HepG2 (cell line): Measurements from ENCODE around the gene SSH3.

Experiments
- BCLAF1 ChIP-seq: fragments of 450-650 bp; IDR thresholded peaks from 2 replicates; pipeline ENCODE4 v1.6.1; 2017; ENCODE audit warnings: mild to moderate bottlenecking
- BHLHE40 ChIP-seq: IDR thresholded peaks from 2 replicates; pipeline ENCODE4 v1.6.1; 2011; ENCODE audit warnings: low read length, improper control_type of control experiment
- BRCA1 ChIP-seq: sonication (generic); formaldehyde crosslinking; IDR thresholded peaks from 2 replicates; pipeline ENCODE4 v1.4.0; 2020; ENCODE audit warnings: missing genetic modification reagents
- CENPBD1 ChIP-seq: sonication (generic); formaldehyde crosslinking; IDR thresholded peaks from 2 replicates; pipeline ENCODE4 v1.8.0; 2022; ENCODE audit warnings: missing genetic modification reagents, low read depth, mild to moderate bottlenecking, borderline replicate concordance
- CTCF ChIP-seq: sonication (generic); formaldehyde crosslinking; IDR thresholded peaks from 2 replicates; pipeline ENCODE4 v1.5.0; 2020; ENCODE audit warnings: mild to moderate bottlenecking, missing genetic modification reagents, moderate library complexity
- KLF16 ChIP-seq, 2 experiments: sonication (generic) in 1 of 2; formaldehyde crosslinking in 1 of 2; IDR thresholded peaks; 2 replicates each; pipeline versions ENCODE4 v1.6.1 to v1.8.0; 2016 to 2023; ENCODE audit warnings: missing genetic modification reagents in 2 of 2, missing compliant biosample characterization in 1 of 2
- ZNF746 ChIP-seq: sonication (generic); formaldehyde crosslinking; IDR thresholded peaks from 2 replicates; pipeline ENCODE4 v1.8.0; 2022; ENCODE audit warnings: mild to moderate bottlenecking, missing genetic modification reagents
- ZNF772 ChIP-seq: sonication (generic); formaldehyde crosslinking; IDR thresholded peaks from 2 replicates; pipeline ENCODE4 v1.5.0; 2020; ENCODE audit warnings: mild to moderate bottlenecking, missing genetic modification reagents
- ZSCAN25 ChIP-seq: sonication (generic); formaldehyde crosslinking; IDR thresholded peaks from 2 replicates; pipeline ENCODE4 v1.8.0; 2022; ENCODE audit warnings: mild to moderate bottlenecking, missing genetic modification reagents
- TF ChIP-seq, protein P1 (sequence below): sonication (generic); formaldehyde crosslinking; conservative IDR thresholded peaks from 2 replicates; pipeline ENCODE4 v1.4.0; 2020; ENCODE audit warnings: missing genetic modification reagents
- TF ChIP-seq, protein P2 (sequence below): sonication (generic); formaldehyde crosslinking; IDR thresholded peaks from one replicate; pipeline ENCODE4 v1.5.1; 2020; ENCODE audit warnings: mild to moderate bottlenecking, missing genetic modification reagents; ENCODE audit errors: not compliant biosample characterization
- TF ChIP-seq, protein P3 (sequence below), 2 experiments: IDR thresholded peaks; 2 replicates each; pipeline ENCODE4 v1.6.1; 2011 to 2012; ENCODE audit warnings: low read length in 2 of 2, borderline replicate concordance in 1 of 2, low read depth in 1 of 2, mild to moderate bottlenecking in 1 of 2, moderate library complexity in 1 of 2
- TF ChIP-seq, protein P4 (sequence below): sonication (generic); formaldehyde crosslinking; IDR thresholded peaks from 2 replicates; pipeline ENCODE4 v1.4.0; 2020; ENCODE audit warnings: missing genetic modification reagents

- TF ChIP-seq, protein P1, sequence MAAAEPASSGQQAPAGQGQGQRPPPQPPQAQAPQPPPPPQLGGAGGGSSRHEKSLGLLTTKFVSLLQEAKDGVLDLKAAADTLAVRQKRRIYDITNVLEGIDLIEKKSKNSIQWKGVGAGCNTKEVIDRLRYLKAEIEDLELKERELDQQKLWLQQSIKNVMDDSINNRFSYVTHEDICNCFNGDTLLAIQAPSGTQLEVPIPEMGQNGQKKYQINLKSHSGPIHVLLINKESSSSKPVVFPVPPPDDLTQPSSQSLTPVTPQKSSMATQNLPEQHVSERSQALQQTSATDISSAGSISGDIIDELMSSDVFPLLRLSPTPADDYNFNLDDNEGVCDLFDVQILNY, result no peak
- TF ChIP-seq CTCF (CRISPR knock-in tag), result no peak
- TF ChIP-seq KLF16 (CRISPR knock-in tag; IDR thresholded peaks at IDR 0.05), result no peak; a peak in 1 of 4 replicates
- no peak for TF ChIP-seq CENPBD1
- TF ChIP-seq, protein P2, sequence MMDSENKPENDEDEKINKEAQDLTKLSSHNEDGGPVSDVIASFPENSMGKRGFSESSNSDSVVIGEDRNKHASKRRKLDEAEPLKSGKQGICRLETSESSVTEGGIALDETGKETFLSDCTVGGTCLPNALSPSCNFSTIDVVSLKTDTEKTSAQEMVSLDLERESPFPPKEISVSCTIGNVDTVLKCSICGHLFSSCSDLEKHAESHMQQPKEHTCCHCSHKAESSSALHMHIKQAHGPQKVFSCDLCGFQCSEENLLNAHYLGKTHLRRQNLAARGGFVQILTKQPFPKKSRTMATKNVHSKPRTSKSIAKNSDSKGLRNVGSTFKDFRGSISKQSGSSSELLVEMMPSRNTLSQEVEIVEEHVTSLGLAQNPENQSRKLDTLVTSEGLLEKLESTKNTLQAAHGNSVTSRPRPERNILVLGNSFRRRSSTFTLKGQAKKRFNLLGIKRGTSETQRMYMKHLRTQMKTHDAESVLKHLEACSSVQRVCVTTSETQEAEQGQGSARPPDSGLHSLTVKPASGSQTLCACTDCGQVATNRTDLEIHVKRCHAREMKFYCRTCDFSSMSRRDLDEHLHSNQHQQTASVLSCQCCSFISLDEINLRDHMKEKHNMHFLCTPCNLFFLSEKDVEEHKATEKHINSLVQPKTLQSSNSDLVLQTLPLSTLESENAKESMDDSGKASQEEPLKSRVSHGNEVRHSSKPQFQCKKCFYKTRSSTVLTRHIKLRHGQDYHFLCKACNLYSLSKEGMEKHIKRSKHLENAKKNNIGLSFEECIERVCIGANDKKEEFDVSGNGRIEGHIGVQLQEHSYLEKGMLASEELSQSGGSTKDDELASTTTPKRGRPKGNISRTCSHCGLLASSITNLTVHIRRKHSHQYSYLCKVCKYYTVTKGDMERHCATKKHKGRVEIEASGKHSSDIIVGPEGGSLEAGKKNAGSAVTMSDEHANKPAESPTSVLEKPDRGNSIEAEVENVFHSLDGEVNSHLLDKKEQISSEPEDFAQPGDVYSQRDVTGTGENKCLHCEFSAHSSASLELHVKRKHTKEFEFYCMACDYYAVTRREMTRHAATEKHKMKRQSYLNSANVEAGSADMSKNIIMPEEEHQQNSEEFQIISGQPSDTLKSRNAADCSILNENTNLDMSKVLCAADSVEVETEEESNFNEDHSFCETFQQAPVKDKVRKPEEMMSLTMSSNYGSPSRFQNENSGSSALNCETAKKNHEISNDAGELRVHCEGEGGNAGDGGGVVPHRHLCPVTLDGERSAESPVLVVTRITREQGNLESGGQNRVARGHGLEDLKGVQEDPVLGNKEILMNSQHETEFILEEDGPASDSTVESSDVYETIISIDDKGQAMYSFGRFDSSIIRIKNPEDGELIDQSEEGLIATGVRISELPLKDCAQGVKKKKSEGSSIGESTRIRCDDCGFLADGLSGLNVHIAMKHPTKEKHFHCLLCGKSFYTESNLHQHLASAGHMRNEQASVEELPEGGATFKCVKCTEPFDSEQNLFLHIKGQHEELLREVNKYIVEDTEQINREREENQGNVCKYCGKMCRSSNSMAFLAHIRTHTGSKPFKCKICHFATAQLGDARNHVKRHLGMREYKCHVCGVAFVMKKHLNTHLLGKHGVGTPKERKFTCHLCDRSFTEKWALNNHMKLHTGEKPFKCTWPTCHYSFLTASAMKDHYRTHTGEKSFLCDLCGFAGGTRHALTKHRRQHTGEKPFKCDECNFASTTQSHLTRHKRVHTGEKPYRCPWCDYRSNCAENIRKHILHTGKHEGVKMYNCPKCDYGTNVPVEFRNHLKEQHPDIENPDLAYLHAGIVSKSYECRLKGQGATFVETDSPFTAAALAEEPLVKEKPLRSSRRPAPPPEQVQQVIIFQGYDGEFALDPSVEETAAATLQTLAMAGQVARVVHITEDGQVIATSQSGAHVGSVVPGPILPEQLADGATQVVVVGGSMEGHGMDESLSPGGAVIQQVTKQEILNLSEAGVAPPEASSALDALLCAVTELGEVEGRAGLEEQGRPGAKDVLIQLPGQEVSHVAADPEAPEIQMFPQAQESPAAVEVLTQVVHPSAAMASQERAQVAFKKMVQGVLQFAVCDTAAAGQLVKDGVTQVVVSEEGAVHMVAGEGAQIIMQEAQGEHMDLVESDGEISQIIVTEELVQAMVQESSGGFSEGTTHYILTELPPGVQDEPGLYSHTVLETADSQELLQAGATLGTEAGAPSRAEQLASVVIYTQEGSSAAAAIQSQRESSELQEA (CRISPR knock-in tag), result peak; percentile 86
- TF ChIP-seq BCLAF1, result no peak
- TF ChIP-seq BHLHE40, result no peak
- TF ChIP-seq BRCA1 (CRISPR knock-in tag), result no peak
- TF ChIP-seq, protein P3, sequence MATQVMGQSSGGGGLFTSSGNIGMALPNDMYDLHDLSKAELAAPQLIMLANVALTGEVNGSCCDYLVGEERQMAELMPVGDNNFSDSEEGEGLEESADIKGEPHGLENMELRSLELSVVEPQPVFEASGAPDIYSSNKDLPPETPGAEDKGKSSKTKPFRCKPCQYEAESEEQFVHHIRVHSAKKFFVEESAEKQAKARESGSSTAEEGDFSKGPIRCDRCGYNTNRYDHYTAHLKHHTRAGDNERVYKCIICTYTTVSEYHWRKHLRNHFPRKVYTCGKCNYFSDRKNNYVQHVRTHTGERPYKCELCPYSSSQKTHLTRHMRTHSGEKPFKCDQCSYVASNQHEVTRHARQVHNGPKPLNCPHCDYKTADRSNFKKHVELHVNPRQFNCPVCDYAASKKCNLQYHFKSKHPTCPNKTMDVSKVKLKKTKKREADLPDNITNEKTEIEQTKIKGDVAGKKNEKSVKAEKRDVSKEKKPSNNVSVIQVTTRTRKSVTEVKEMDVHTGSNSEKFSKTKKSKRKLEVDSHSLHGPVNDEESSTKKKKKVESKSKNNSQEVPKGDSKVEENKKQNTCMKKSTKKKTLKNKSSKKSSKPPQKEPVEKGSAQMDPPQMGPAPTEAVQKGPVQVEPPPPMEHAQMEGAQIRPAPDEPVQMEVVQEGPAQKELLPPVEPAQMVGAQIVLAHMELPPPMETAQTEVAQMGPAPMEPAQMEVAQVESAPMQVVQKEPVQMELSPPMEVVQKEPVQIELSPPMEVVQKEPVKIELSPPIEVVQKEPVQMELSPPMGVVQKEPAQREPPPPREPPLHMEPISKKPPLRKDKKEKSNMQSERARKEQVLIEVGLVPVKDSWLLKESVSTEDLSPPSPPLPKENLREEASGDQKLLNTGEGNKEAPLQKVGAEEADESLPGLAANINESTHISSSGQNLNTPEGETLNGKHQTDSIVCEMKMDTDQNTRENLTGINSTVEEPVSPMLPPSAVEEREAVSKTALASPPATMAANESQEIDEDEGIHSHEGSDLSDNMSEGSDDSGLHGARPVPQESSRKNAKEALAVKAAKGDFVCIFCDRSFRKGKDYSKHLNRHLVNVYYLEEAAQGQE (IDR thresholded peaks at IDR 0.05; ENCODE audit: borderline replicate concordance in 1 of 2, low read depth in 1 of 2, low read length in 2 of 2), result no peak
- no peak for TF ChIP-seq ZNF772 (CRISPR knock-in tag)
- no peak for TF ChIP-seq ZSCAN25 (CRISPR knock-in tag)
- TF ChIP-seq ZNF746 (CRISPR knock-in tag), result no peak
- TF ChIP-seq, protein P4, sequence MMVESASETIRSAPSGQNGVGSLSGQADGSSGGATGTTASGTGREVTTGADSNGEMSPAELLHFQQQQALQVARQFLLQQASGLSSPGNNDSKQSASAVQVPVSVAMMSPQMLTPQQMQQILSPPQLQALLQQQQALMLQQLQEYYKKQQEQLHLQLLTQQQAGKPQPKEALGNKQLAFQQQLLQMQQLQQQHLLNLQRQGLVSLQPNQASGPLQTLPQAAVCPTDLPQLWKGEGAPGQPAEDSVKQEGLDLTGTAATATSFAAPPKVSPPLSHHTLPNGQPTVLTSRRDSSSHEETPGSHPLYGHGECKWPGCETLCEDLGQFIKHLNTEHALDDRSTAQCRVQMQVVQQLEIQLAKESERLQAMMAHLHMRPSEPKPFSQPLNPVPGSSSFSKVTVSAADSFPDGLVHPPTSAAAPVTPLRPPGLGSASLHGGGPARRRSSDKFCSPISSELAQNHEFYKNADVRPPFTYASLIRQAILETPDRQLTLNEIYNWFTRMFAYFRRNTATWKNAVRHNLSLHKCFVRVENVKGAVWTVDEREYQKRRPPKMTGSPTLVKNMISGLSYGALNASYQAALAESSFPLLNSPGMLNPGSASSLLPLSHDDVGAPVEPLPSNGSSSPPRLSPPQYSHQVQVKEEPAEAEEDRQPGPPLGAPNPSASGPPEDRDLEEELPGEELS (CRISPR knock-in tag), result no peak
Observed at GRCh38 chr11:67317888-67318555, 14.7 kb downstream of the SSH3 start.
